Measurements from ENCODE around the gene SGPP2.
"Not testable (repeated sequence)": the region's sequence is repeated elsewhere in the genome, so short reads cannot be mapped to it uniquely, and the experiment has no call there.

SGPP2 gene

GRCh38 chr2:222554517-222554916 lies 130.2 kb downstream of the SGPP2 start:
- in situ Hi-C loops (cut with HindIII; ENCODE audit: low pct_ligation_motif_present, low pct_unique_long_range_greater_than_20kb, low sequenced_read_pairs), result loop anchor here (25.0 kb wide), 1 partner anchor 242 kb away; a partner anchor contains a TSS
- DNase-seq, result no peak

DNA sequence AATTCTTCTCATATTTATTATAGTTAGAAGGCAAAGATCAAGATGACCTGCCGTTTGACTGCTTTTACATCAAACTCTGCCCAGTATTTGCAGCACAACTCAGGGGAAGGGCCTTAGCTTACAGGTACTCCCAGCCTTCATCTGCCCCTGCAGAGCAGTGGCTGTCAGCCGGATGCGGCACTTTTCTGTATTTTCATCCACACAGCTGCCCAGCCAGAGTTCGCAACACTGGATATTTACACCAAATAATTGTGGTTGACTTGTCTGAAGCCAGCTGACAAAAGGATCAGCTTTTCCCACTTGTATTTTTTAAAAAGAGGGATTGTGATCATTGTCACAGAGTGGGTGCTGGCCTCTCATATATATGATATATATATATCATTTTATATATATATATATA lies 136.8 kb downstream of the SGPP2 start:
- DNase-seq, result no peak
- in situ Hi-C loops (cut with HindIII; ENCODE audit: low pct_ligation_motif_present, low pct_unique_long_range_greater_than_20kb, low sequenced_read_pairs), result loop anchor here (25.0 kb wide), 1 partner anchor 249 kb away; a partner anchor contains a TSS

DNA sequence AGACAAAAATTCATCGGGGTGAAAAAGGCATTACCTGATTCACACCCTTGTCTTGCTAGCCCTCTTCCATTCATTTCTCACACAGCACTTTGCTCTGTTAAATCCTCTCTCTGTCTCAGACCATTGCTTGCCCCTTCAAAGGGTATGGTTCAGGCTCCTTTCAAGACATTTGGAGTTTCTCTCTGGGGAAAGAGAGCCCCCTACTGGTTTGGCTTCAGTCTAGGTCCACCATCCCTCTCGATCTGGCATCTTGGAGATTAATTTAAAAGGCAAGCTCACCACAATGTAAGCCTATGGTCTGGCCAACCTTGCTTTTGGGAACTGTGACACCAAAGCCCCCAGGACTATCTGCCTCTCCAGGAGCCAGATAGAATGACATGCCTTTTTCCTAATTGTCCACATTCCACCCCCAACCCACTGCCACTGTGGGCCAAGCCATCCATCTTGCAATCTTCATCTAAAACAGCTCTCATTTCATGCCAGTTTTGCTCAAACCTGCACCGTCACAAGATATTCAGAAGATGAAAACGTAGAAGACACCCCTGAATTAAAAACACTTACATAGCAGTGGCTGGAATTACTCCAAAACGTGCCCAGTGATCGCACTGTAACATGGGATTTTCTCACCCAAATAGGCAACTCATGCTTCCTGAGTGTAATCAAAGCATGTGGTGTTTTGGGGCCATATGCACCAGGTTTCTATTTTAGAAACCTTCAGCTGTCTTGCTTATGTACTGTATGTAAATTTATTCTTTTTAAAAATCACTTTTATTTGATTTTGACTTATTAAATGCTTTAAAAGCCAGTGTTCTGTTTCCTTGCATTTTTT lies 137.7 kb downstream of the SGPP2 start:
- peak; percentile 74 for DNase-seq
- in situ Hi-C loops (cut with HindIII; ENCODE audit: low pct_ligation_motif_present, low pct_unique_long_range_greater_than_20kb, low sequenced_read_pairs), result loop anchor here (25.0 kb wide), 1 partner anchor 250 kb away; a partner anchor contains a TSS

- in situ Hi-C loops (cut with HindIII; ENCODE audit: low pct_ligation_motif_present, low pct_unique_long_range_greater_than_20kb, low sequenced_read_pairs), result loop anchor here (25.0 kb wide), 1 partner anchor 251 kb away; a partner anchor contains a TSS
- no peak for DNase-seq
These were observed 138.9 kb downstream of the SGPP2 start for GRCh38 chr2:222563106-222563718.

DNA sequence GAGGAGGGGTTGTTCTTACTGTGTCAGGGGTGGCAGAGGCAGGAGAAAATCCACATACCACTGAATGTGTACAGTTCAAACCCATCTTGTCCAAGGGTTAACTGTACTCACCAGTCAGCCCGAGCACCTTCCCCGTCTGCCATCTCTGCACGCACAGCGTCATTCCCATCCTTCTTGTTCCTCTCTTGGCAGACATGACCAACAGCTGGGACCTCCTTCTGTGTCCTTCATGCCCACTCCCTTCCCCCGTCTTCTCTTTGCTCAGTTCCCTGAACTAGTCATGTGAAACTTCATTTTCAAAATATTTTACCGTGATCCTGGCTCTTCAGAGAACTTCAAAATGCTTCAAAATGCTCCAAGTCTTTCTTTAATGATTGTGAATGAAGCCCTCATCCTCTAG lies 139.6 kb downstream of the SGPP2 start:
- no peak for DNase-seq
- in situ Hi-C loops (cut with HindIII; ENCODE audit: low pct_ligation_motif_present, low pct_unique_long_range_greater_than_20kb, low sequenced_read_pairs), result loop anchor here (25.0 kb wide), 1 partner anchor 252 kb away; a partner anchor contains a TSS

- in situ Hi-C loops (cut with HindIII; ENCODE audit: low pct_ligation_motif_present, low pct_unique_long_range_greater_than_20kb, low sequenced_read_pairs), result loop anchor here (25.0 kb wide), 1 partner anchor 254 kb away; a partner anchor contains a TSS
These were observed 141.9 kb downstream of the SGPP2 start for GRCh38 chr2:222566229-222566628.

GRCh38 chr2:222568865-222569264 lies 144.5 kb downstream of the SGPP2 start:
- DNase-seq, result no peak
- in situ Hi-C loops (cut with HindIII; ENCODE audit: low pct_ligation_motif_present, low pct_unique_long_range_greater_than_20kb, low sequenced_read_pairs), result loop anchor here (25.0 kb wide), 1 partner anchor 257 kb away; a partner anchor contains a TSS

More at GRCh38 chr2:222566229-222566628, 141.9 kb downstream of the SGPP2 start:
- DNase-seq, result no peak

DNA sequence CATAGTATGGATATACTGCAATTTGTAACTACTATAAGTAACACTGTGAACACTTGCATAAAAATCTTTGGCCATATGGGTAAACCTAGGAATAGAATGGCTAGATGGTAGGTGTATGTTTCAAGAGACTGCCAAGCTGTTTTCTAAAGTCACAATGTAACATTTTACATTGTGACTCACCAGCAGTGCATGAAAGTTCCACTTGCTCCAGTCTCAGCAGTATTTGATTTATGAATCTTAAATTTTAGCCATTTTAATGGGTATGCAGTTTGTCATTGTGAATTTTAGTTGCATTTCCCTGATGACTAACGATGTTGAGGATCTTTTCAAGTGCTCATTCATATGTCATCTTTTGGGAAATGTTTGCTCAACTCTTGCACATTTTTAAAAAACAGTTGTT lies 145.5 kb downstream of the SGPP2 start:
- in situ Hi-C loops (cut with HindIII; ENCODE audit: low pct_ligation_motif_present, low pct_unique_long_range_greater_than_20kb, low sequenced_read_pairs), result loop anchor here (25.0 kb wide), 1 partner anchor 258 kb away; a partner anchor contains a TSS
- DNase-seq, result no peak

GRCh38 chr2:222572264-222572721 lies 147.9 kb downstream of the SGPP2 start:
- no peak for DNase-seq
- in situ Hi-C loops (cut with HindIII; ENCODE audit: low pct_ligation_motif_present, low pct_unique_long_range_greater_than_20kb, low sequenced_read_pairs), result loop anchor here (25.0 kb wide), 1 partner anchor 260 kb away; a partner anchor contains a TSS

GRCh38 chr2:222572751-222573174 lies 148.4 kb downstream of the SGPP2 start:
- no peak for DNase-seq
- in situ Hi-C loops (cut with HindIII; ENCODE audit: low pct_ligation_motif_present, low pct_unique_long_range_greater_than_20kb, low sequenced_read_pairs), result loop anchor here (25.0 kb wide), 1 partner anchor 260 kb away; a partner anchor contains a TSS

GRCh38 chr2:222575618-222576017 lies 151.3 kb downstream of the SGPP2 start:
- no peak for DNase-seq
- in situ Hi-C loops (cut with HindIII; ENCODE audit: low pct_ligation_motif_present, low pct_unique_long_range_greater_than_20kb, low sequenced_read_pairs), result no loop called here

GRCh38 chr2:222576171-222577081 lies 152.1 kb downstream of the SGPP2 start:
- in situ Hi-C loops (cut with HindIII; ENCODE audit: low pct_ligation_motif_present, low pct_unique_long_range_greater_than_20kb, low sequenced_read_pairs), result no loop called here
- no peak for DNase-seq

GRCh38 chr2:222577341-222577740 lies 153.0 kb downstream of the SGPP2 start:
- no peak for DNase-seq
- in situ Hi-C loops (cut with HindIII; ENCODE audit: low pct_ligation_motif_present, low pct_unique_long_range_greater_than_20kb, low sequenced_read_pairs), result no loop called here

DNA sequence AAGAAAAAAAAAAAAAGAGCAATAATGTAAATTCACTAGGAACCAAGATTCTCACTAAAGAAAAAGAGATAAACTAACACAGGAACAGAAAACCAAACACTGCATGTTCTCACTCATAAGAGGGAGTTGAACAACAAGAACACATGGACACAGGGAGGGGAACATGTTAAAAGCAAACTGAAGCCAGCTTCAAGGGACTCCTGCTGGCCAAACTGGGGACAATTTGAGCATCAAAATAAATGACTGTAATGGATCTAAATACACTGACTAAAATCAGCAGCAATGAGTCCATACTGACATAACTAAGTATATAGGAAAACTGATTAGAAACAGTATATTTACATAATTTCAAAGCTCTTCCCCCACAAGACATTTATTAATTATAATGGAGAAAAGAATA lies 158.6 kb downstream of the SGPP2 start:
- in situ Hi-C loops (cut with HindIII; ENCODE audit: low pct_ligation_motif_present, low pct_unique_long_range_greater_than_20kb, low sequenced_read_pairs), result no loop called here
- DNase-seq, result peak; percentile 15

DNA sequence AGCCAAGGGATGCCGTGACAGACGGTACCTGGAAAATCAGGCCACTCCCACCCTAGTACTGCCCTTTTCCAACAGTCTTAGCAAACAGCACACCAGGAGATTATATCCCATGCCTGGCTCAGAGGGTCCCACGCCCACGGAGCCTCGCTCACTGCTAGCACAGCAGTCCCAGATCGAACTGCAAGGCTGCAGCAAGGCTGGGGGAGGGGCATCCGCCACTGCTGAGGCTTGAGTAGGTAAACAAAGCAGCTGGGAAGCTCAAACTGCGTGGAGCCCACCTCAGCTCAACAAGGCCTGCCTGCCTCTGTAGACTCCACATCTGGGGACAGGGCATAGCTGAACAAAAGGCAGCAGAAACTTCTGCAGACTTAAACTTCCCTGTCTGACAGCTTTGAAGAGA lies 160.2 kb downstream of the SGPP2 start:
- DNase-seq; in situ Hi-C loops (cut with HindIII; ENCODE audit: low pct_ligation_motif_present, low pct_unique_long_range_greater_than_20kb, low sequenced_read_pairs): not testable (repeated sequence)

GRCh38 chr2:222591661-222592060 lies 167.3 kb downstream of the SGPP2 start:
- in situ Hi-C loops (cut with HindIII; ENCODE audit: low pct_ligation_motif_present, low pct_unique_long_range_greater_than_20kb, low sequenced_read_pairs), result no loop called here
- no peak for DNase-seq

DNA sequence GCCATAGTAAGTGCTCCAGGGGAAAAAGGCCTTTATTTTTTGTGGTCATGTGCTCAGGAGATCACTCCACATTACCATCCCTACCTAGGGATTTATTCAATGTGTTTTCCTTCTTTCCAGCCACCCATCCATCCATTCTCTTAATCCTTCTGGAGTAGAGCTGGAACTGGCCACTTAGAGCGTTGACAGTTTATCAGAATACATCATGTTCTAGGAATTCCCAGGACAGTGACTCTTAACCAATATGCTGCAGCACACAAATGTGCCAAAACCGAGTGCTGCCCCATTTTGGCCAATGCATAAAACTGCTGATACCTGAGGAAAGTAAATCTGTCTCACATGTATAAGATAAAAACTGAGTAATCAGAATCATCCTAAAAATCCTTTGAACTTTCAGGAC lies 167.8 kb downstream of the SGPP2 start:
- no peak for DNase-seq
- in situ Hi-C loops (cut with HindIII; ENCODE audit: low pct_ligation_motif_present, low pct_unique_long_range_greater_than_20kb, low sequenced_read_pairs), result no loop called here

- in situ Hi-C loops (cut with HindIII; ENCODE audit: low pct_ligation_motif_present, low pct_unique_long_range_greater_than_20kb, low sequenced_read_pairs), result no loop called here
- peak; percentile 22 for DNase-seq
These were observed 170.3 kb downstream of the SGPP2 start for GRCh38 chr2:222594679-222595078.
